GM21576 (cell line): Measurements from ENCODE around the gene KCNJ8.
"Not testable (repeated sequence)": the region's sequence is repeated elsewhere in the genome, so short reads cannot be mapped to it uniquely, and the experiment has no call there.

ENCODE experiments used
- ATAC-seq: cut with Tn5 transposase; IDR thresholded peaks from one replicate; pipeline ENCODE4 v1.9.1; 2021; ENCODE audit warnings: mild to moderate bottlenecking, moderate library complexity; ENCODE audit not compliant: unreplicated experiment

The KCNJ8 gene

DNA sequence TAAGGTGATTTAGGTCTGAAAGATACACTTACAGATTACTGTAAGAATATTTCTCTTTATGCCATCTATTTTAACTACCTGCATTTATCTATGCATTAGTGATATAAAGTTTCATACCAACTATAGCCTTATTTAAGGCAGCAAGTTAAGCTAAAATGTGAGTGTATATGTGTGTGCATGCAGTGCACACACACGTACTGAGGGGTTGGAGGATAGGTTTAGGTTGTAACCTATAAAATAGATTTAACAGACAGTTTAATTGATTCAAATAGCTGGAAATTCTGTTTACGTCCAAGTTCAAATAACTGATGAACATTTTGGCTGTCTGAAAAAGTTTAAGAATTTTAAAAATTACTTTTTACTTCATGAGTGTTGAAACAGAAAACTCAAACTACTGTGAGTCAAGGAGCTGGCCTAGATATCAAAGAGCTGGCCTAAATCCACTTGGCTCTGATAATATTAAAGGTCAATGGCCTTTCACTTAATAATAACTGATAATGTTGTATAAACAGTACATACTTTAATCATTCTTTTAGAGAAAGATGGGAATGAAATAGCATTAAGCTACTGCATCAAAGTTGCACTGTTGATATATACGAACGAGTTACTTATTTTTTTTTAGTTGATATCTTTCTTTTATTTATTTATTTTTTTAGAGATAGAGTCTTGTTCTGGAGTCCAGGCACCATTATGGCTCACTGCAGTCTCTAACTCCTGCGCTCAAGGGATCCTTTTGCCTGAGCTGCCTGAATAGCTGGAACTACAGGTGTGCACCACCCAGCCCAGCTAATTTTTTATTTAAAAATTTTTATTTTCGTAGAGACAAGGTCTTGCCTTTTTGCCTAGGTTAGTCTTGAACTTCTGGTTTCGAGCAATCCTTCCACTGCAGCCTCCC is 13.8 kb upstream of the KCNJ8 start:
- ATAC-seq = no peak

DNA sequence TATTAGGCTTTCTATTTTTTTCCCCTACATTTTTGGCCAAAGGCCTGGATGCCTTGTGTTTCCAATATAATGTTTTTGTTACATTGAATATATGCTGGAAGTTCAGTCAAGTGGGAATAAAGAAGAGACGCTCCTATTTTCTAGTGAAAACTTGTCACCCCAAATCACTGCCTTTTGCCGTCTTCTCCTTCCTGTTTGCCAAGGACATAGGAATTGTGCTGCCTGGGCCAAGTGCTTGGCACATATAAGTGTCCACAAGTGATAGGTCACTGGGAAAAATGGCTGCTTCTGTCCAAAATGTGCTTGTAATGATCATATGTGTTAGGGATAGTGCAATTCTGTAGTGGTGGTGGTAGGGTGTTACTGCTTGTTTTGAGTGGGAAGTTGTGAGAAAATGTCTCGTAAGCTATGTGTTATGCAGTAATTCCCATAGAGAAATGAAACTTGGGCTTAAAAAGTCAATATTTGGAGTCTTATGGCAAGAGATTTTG is 11.6 kb upstream of the KCNJ8 start:
- ATAC-seq = no peak

DNA sequence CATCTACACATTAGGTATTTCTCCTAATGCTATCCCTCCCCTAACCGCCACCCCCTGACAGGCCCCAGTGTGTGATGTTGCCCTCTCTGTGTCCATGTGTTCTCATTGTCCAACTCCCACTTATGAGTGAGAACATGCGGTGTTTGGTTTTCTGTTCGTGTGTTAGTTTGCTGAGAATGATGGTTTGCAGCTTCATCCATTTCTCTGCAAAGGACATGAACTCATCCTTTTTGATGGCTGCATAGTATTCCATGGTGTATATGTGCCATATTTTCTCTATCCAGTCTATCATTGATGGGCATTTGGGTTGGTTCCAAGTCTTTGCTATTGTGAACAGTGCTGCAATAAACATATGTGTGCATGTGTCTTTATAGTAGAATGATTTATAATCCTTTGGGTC is 8.2 kb upstream of the KCNJ8 start:
- not testable (repeated sequence) for ATAC-seq

- no peak for ATAC-seq
Observed at GRCh38 chr12:21780786-21781185, 6.3 kb upstream of the KCNJ8 start.

DNA sequence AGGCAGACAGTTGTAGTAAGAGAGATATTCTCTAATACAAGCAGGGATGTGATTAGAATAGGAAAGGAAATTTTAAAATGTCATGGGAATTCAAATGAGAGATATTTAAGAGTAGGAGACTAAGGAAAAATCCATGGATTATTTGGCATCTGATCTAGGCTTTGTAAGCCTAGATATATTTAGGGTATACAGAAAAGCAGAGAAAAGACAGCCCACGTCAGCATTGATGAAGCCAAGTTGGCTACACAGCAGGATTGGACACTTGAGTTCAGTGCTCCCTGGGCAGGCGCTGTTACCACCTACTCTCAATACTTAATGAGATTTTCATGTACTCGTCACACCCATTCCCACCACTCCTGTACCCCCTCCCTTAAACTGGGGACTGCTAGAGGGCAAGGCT is 1.7 kb upstream of the KCNJ8 start:
- ATAC-seq = no peak

DNA sequence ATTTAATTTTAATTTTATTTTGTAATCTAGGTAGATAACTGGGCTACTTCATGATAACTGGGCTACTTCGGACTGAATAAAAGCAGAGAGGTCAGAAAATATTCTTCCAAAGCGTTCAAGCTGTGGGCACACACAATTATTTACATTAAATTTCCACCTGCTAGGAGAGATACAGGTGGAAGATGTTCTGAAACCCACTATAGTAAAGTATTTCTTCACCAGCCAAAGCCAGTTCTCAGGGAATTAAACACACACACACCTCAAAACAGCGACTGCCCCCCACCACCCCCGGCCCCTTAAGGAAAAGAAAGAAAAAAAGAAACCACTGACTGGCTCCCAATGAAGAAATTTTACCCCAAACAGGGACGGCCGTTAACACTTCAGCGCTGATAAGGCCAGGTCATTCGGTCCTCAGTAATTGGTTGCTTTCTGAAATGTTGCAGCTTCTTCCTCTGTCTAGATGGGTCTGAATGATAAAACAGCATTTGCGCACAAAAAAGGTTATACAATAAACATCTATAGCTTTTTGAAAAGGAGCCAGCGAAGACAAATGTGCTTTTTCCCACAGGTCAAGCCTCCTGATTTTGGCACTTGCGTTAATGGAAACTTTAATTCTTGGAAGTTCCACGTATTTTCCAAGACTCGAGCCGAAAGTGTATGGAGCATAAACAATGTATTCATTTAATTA is 771 bp upstream of the KCNJ8 start:
- ATAC-seq = no peak

- no peak for ATAC-seq
Observed at GRCh38 chr12:21773806-21774205, 700 bp downstream of the KCNJ8 start.

- no peak for ATAC-seq
Observed at GRCh38 chr12:21773263-21773741, 1.2 kb downstream of the KCNJ8 start.

DNA sequence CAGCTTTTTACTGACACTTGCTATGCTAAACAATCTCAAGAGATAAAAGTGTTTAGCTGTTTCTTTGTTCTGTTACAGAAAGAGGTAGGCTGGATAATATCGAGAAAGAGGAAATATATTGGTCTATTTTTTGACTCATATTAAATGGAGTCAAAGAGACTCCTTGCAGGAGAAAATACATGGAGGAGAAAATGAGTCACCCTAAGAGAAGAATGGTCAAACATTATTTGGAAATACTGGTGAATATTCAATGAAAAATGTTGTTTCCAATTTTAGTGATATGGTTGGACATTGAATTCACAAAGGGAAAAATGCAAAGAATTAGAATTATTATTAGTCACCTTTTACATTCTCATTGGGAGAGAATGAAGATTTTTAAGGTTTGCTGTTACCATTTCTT is 3.2 kb downstream of the KCNJ8 start:
- no peak for ATAC-seq

DNA sequence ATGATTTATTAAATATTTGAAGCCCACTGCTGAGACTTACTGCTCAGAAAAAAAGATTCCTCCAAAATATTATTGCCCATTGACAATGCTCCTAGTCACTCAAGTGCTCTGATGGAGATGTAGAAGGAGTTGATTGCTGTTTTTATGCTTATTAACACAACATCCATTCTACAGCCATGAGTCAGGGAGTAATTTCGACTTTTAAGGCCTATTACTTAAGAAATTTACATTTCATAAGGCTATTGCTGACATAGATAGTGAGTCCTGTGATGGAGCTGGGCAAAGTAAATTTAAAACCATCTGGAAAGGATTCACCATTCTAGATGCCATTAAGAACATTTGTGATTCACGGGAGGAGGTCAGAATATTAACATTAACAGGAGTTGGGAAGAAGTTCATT is 5.2 kb downstream of the KCNJ8 start:
- ATAC-seq = no peak

- ATAC-seq = no peak
Observed at GRCh38 chr12:21766403-21766802, 8.1 kb downstream of the KCNJ8 start.

DNA sequence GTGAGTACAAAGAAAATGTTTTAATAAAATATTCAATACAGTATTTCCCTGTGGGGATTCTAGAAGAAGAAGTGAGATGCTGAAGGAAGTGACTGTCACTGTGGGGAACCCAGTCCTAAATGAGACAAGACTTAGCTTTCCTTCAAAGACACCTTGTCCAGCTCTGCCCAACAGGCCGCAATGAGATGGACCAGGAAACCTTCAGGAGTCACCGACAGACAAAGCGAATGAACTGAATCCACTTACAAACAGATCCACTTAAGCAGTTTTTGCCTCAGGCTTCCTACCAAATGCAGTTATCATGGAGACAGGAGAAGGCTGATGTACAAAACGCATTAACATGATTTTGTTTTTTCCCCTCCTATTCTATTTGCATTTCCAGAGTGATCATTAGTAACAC is 9.6 kb downstream of the KCNJ8 start:
- no peak for ATAC-seq

GRCh38 chr12:21764065-21764464 is 10.4 kb downstream of the KCNJ8 start:
- ATAC-seq = no peak

DNA sequence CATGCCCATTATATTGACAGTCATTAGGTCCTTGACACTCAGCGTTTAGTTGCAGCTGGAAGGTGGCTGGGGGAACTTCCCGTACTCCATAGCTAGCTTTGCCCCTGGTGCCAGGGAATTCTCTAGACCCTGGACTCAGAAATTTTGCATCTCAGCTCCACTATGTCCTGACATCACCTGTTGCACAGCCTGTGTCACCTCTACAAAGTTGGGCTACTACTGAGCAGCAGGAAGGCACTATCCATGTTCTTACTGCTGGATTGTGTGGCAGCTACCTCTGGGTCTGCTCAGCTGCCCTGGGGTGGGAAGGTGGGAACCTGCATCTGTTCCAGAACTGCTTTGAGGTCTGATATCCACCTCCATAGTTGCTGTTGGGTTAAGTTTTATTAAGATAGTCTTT is 11.0 kb downstream of the KCNJ8 start:
- no peak for ATAC-seq

DNA sequence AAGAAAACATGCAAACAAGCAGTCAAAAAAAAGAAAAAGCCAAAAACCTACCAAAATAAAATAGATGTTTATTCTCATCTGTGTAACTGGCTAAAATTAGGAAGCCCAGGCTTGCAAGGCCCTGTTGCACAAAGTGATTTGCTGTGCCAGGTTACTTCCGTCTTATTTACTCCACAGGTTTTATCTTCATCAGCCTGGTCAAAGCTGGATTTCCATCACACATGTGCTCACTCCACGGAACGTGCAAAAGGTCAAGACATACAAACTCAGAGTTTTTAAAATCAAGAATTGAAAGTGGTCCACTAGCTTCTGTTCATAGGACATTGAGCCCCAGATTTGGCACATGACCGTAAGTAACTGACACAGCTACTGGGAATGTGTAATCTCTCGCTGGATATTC is 14.8 kb downstream of the KCNJ8 start:
- ATAC-seq = no peak

GRCh38 chr12:21757735-21758134 is 16.8 kb downstream of the KCNJ8 start:
- no peak for ATAC-seq

- ATAC-seq = no peak
Observed at GRCh38 chr12:21756699-21757098, 17.8 kb downstream of the KCNJ8 start.

GRCh38 chr12:21751517-21751916 is 23.0 kb downstream of the KCNJ8 start:
- ATAC-seq = no peak

DNA sequence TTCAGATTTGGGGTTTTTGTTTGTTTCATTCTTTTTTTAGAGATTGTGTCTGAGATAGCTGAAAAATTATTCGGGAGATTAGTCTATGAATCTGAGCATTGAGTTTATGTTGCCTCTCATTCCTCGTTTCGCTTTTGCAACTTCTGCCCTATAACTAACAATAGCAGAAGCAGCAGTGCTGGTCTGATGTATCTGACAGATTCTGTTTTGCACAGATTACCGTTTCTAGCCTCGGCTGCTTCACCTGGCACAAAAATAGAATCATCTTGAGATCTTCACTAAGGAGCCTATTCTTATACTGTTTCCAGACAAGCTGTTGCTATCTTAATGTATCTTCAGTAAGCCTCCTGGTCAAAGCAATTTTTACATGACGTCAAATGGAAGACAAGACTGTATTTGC is 29.2 kb downstream of the KCNJ8 start:
- ATAC-seq = no peak

DNA sequence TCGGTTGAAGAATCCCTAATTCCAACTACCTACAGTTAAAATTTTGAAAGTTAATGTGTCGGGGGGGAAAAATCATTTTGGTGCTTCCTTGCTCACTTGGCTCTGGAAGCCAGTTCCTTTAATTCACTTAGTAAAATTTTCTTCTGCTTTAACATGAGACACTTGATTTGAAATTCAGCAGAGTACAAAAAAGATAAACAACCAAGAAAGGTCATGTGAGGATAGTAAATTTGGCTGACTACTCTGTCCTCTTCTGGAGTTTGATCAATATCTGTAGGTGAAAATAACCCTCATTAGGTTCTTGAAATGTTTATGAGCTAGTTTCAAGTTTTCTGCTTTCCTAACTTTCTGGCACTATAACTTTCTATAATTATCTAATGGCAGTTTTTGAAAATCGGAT is 43.4 kb downstream of the KCNJ8 start:
- no peak for ATAC-seq

DNA sequence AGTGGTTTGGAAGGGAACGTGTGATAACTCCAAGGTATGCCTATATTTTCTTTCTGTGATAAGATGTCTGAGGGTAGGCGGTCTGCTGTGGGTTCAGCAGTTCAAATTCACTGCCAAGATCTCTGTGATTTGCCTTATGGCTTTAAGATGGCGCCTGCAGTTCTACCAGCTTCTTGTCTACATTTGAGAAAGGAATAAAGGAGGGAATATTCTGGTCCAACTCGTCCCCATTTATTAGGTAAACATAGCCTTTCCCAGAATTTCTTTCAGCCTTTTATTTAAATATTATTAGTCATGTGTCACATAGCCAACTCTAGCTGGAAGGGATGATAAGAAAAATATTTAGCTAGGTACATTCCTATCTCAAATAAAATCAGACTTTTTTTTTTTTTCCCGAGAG is 48.8 kb downstream of the KCNJ8 start:
- ATAC-seq = no peak
